K562 (cell line): Measurements from ENCODE around the gene RANGAP1. TPM values are rescaled to one million over a fixed set of nuclear protein-coding genes. Genes with fewer than 3 reads are reported as not detected.

Experiments used
- ATAC-seq: fragments of 200-7000 bp; cut with Tn5 transposase; 3 replicates; pipeline ENCODE4 v1.9.1; 2020; ENCODE audit warnings: moderate library complexity
- BruUV-seq: library from RNA; stranded (reverse); fragments of 400-500 nt; replicated peaks from 2 replicates; lab custom pipeline; 2021; lab: Mats Ljungman, UMichigan
- CTCF ChIA-PET: fragments of 300-600 bp; formaldehyde crosslinking; extraction: SDS; loops from one replicate; lab custom pipeline; 2021; ENCODE audit warnings: low intra/inter-chr PET ratio; lab: Yijun Ruan, JAX
- POLR2A ChIA-PET: fragments of 300-600, 350-650 bp; sonication (Branson Sonifier 250); formaldehyde crosslinking; extraction: SDS; loops from one replicate; lab custom pipeline; 2021; ENCODE audit warnings: antibody characterized with exemption, inconsistent platforms; lab: Yijun Ruan, JAX
- DNase-seq, 4 experiments: peaks; one replicate each; pipeline versions ENCODE4 v3.0.0 to v3.0.0-alpha.2; 2011 to 2018; ENCODE audit warnings: low spot score in 3 of 4, mixed read lengths in 3 of 4; ENCODE audit errors: extremely low read depth in 1 of 4
- FAIRE-seq: peaks from 2 replicates; lab custom pipeline; 2011; peaks lifted over from hg19 to GRCh38; lab: Jason Lieb, UNC
- H2AFZ ChIP-seq: 2 replicates; pipeline ENCODE4 v1.6.0; 2011; ENCODE audit warnings: low read depth, low read length, control low read depth, inconsistent platforms
- H3K27ac ChIP-seq: fragments of 200-600 bp; 3 replicates; pipeline ENCODE4 v1.8.0; 2011; ENCODE audit warnings: low read depth, mild to moderate bottlenecking, control low read depth, inconsistent platforms, low read length, moderate library complexity, mixed read lengths; ENCODE audit errors: extremely low read depth
- H3K27me3 ChIP-seq, 2 experiments: fragments of 300-600 bp in 1 of 2; 2 replicates in 1 of 2; 3 replicates in 1 of 2; pipeline versions ENCODE4 v1.6.0 to v1.8.0; 2011; ENCODE audit warnings: inconsistent platforms in 2 of 2, low read length in 2 of 2, mild to moderate bottlenecking in 1 of 2, mixed read lengths in 1 of 2, moderate library complexity in 1 of 2; ENCODE audit not compliant: control insufficient read depth in 2 of 2, insufficient read depth in 2 of 2
- H3K36me3 ChIP-seq: fragments of 300-600 bp; 3 replicates; pipeline ENCODE4 v1.8.0; 2011; ENCODE audit warnings: mild to moderate bottlenecking, low read length, inconsistent platforms; ENCODE audit not compliant: control insufficient read depth, insufficient read depth
- H3K4me1 ChIP-seq, 2 experiments: fragments of 200-600 bp in 1 of 2; replicated peaks in 1 of 2; 2 replicates in 1 of 2; 3 replicates in 1 of 2; pipeline versions ENCODE4 v1.5.1 to v1.8.0; 2011; ENCODE audit warnings: inconsistent platforms in 2 of 2, low read length in 2 of 2, mild to moderate bottlenecking in 1 of 2, mixed read lengths in 1 of 2, moderate library complexity in 1 of 2; ENCODE audit not compliant: control insufficient read depth in 2 of 2, insufficient read depth in 2 of 2
- H3K4me2 ChIP-seq: 2 replicates; pipeline ENCODE4 v1.6.1; 2011; ENCODE audit warnings: low read length, control low read depth, inconsistent platforms, mixed read lengths; ENCODE audit not compliant: insufficient read depth
- H3K4me3 ChIP-seq: fragments of 200-600 bp; sonication (generic), shearing (Covaris generic); 2 replicates; pipeline ENCODE4 v1.5.1; 2016; ENCODE audit warnings: control low read depth, inconsistent platforms
- H3K79me2 ChIP-seq: fragments of 200-600 bp; 3 replicates; pipeline ENCODE4 v1.8.0; 2011; ENCODE audit warnings: low read length, inconsistent platforms; ENCODE audit not compliant: control insufficient read depth, insufficient read depth
- H3K9ac ChIP-seq, 2 experiments: 2 replicates each; pipeline versions ENCODE4 v1.6.0 to v1.6.1; 2011; ENCODE audit warnings: low read depth in 2 of 2, low read length in 2 of 2, control low read depth in 1 of 2, inconsistent platforms in 1 of 2, mild to moderate bottlenecking in 1 of 2, mixed read lengths in 1 of 2; ENCODE audit not compliant: insufficient read depth in 1 of 2
- H3K9me1 ChIP-seq: one replicate; pipeline ENCODE4 v1.6.0; 2011; ENCODE audit warnings: inconsistent platforms, mild to moderate bottlenecking, low read length, moderate library complexity; ENCODE audit not compliant: control insufficient read depth, insufficient read depth
- H3K9me3 ChIP-seq: replicated peaks from 2 replicates; pipeline ENCODE4 v1.5.1; 2011; ENCODE audit warnings: low read depth, low read length, inconsistent platforms; ENCODE audit not compliant: control insufficient read depth, insufficient read depth
- H4K20me1 ChIP-seq: replicated peaks from 2 replicates; pipeline ENCODE4 v1.6.1; 2011; ENCODE audit warnings: low read length, inconsistent platforms, mixed read lengths; ENCODE audit not compliant: control insufficient read depth, insufficient read depth
- BMI1 ChIP-seq: fragments of 150-350 bp; IDR thresholded peaks from 2 replicates; pipeline ENCODE4 v1.6.1; 2014; ENCODE audit warnings: low read length
- CBX2 ChIP-seq: fragments of 200-600 bp; sonication (generic); IDR thresholded peaks from one replicate; pipeline ENCODE4 v1.6.1; 2012; ENCODE audit warnings: mild to moderate bottlenecking, low read length, inconsistent platforms; ENCODE audit not compliant: insufficient read depth, poor library complexity, severe bottlenecking
- ETV6 ChIP-seq, 3 experiments: fragments of 150-350 bp in 1 of 3; sonication (generic) in 1 of 3; formaldehyde crosslinking in 1 of 3; IDR thresholded peaks; 2 replicates each; pipeline versions ENCODE4 v1.6.1 to v1.8.0; 2014 to 2022; ENCODE audit warnings: borderline replicate concordance in 2 of 3, low read depth in 2 of 3, antibody characterized with exemption in 1 of 3, low read length in 1 of 3, mild to moderate bottlenecking in 1 of 3, missing genetic modification reagents in 1 of 3
- FOXA3 ChIP-seq, 2 experiments: fragments of 450-650 bp in 1 of 2; sonication (generic) in 1 of 2; formaldehyde crosslinking; IDR thresholded peaks in 1 of 2; conservative IDR thresholded peaks in 1 of 2; 2 replicates each; pipeline versions ENCODE4 v1.4.0 to v1.8.0; 2020 to 2022; ENCODE audit warnings: mild to moderate bottlenecking in 2 of 2, missing genetic modification reagents in 1 of 2
- FOXJ3 ChIP-seq: sonication (generic); formaldehyde crosslinking; IDR thresholded peaks from 2 replicates; pipeline ENCODE4 v1.4.0; 2020; ENCODE audit warnings: mild to moderate bottlenecking, missing genetic modification reagents
- GABPA ChIP-seq: fragments of 200-800 bp; sonication (Bioruptor generic); conservative IDR thresholded peaks from 2 replicates; pipeline ENCODE4 v1.6.1; 2016; ENCODE audit warnings: low read depth, missing genetic modification characterization, missing compliant biosample characterization
- NBN ChIP-seq: fragments of 450-650 bp; IDR thresholded peaks from 2 replicates; pipeline ENCODE4 v1.6.1; 2016; ENCODE audit warnings: low read depth, mild to moderate bottlenecking
- POLR2H ChIP-seq: IDR thresholded peaks from 2 replicates; pipeline ENCODE4 v1.6.1; 2016; ENCODE audit warnings: missing genetic modification characterization, low read depth, mild to moderate bottlenecking, control low read depth, missing compliant biosample characterization, moderate library complexity
- RBM22 ChIP-seq: fragments of 200-400 bp; formaldehyde crosslinking; IDR thresholded peaks from 2 replicates; pipeline ENCODE4 v1.6.1; 2018; ENCODE audit warnings: low read length, low read depth; ENCODE audit not compliant: poor library complexity, severe bottlenecking
- SNIP1 ChIP-seq: fragments of 450-650 bp; IDR thresholded peaks from 2 replicates; pipeline ENCODE4 v1.7.1; 2017; ENCODE audit warnings: low read depth, mild to moderate bottlenecking
- TAF1 ChIP-seq: IDR thresholded peaks from 2 replicates; pipeline ENCODE4 v1.6.1; 2011; ENCODE audit warnings: mild to moderate bottlenecking, low read length, moderate library complexity; ENCODE audit not compliant: insufficient read depth, control insufficient read depth, severe bottlenecking; ENCODE audit errors: extremely low read depth
- TOE1 ChIP-seq, 2 experiments: fragments of 450-650 bp in 1 of 2; sonication (generic) in 1 of 2; formaldehyde crosslinking in 1 of 2; IDR thresholded peaks; 2 replicates each; pipeline versions ENCODE4 v1.7.1 to v1.8.0; 2016 to 2022; ENCODE audit warnings: borderline replicate concordance in 2 of 2, mild to moderate bottlenecking in 2 of 2, antibody characterized with exemption in 1 of 2, inconsistent platforms in 1 of 2, low read depth in 1 of 2, missing genetic modification reagents in 1 of 2, moderate library complexity in 1 of 2
- ZNF644 ChIP-seq: fragments of 200-800 bp; sonication (Bioruptor generic); IDR thresholded peaks from 2 replicates; pipeline ENCODE4 v1.6.1; 2016; ENCODE audit warnings: low read depth, missing genetic modification characterization, missing compliant biosample characterization
- ZNF77 ChIP-seq: fragments of 250-450 bp; sonication (Bioruptor Pico); IDR thresholded peaks from 2 replicates; pipeline ENCODE4 v1.5.0; 2020
- WGBS: fragments of 100-300 bp; shearing (Covaris generic); methylation state at CpG from one replicate; pipeline ENCODE4 v1.1.6; 2016; ENCODE audit warnings: low coverage, mixed read lengths; ENCODE audit not compliant: insufficient coverage; ENCODE audit errors: missing lambda C conversion rate; 5-methylcytosine and 5-hydroxymethylcytosine counted together
- in situ Hi-C: fragments of 300-500 bp; cut with MboI; formaldehyde crosslinking; loops from 4 replicates; pipeline ENCODE4 v1.15.0; 2018; ENCODE audit warnings: inconsistent platforms, mixed read lengths
- intact Hi-C: fragments of 100-400 bp; cut with micrococcal nuclease; formaldehyde crosslinking; loops from 2 replicates; pipeline ENCODE4 v1.14.2; 2022
- polyA plus RNA-seq, 8 experiments: library from polyadenylated mRNA; depleted of rRNA in 4 of 8; stranded (reverse) in 5 of 8; unstranded in 3 of 8; fragments of >200 nt; fragmentation: Nextera tagmentation in 2 of 8; fragmentation: Illumina TruSeq in 1 of 8; extraction: Ambion mirVana in 2 of 8; extraction: Trizol in 1 of 8; gene quantifications; 2 replicates each; pipeline versions ENCODE4 v1.2.1 to v1.2.3, GENCODE V29; 2011 to 2014; ENCODE audit warnings: inconsistent platforms in 1 of 8, missing spikeins in 1 of 8
- total RNA-seq, 7 experiments: library from RNA; depleted of rRNA in 6 of 7; stranded (reverse); fragments of >200 nt in 6 of 7; fragmentation: Illumina TruSeq in 2 of 7; extraction: Trizol in 2 of 7; gene quantifications; 2 replicates each; pipeline versions ENCODE4 v1.2.1 to v1.2.3, GENCODE V29; 2011 to 2021; ENCODE audit warnings: low replicate concordance in 1 of 7

RANGAP1 gene
- total and polyA plus RNA-seq, 9 of the 15 experiments (the other 6 are each of a cell fraction or from before 2014, with no cell fraction given): 2.1 to 104 (median 50.6) TPM

- H3K4me2 ChIP-seq: no peak overlapping the region
- H3K36me3 ChIP-seq: peaks cover 40% of the 10 kb centered on the region; the same call in 1 of the 3 replicates
- DNase-seq (no peak), FAIRE-seq (no peak), ATAC-seq (no peak)
- no peaks in the 10 kb centered on the region for H3K9me1 ChIP-seq
- no peaks in the 10 kb centered on the region for H4K20me1 ChIP-seq
- H3K27ac ChIP-seq: no peak overlapping the region
- no peak overlapping the region for H3K9ac ChIP-seq
- CTCF ChIA-PET: no interaction called here
- no peaks in the 10 kb centered on the region for H3K9me3 ChIP-seq
- no TSS peak for BruUV-seq
- intact Hi-C loops: no loop called here
- 91% methylated on average over 7 of the region's 17 CpGs for WGBS
- TF ChIP-seq SNIP1: no peak
- no peak for TF ChIP-seq GABPA (tag)
- no peak for TF ChIP-seq POLR2H (tag)
- TF ChIP-seq ZNF77 (CRISPR knock-in tag): no peak
- TF ChIP-seq, all 486 proteins: peak for 0
- no peak overlapping the region for H3K4me3 ChIP-seq
- POLR2A ChIA-PET: interaction anchor here (1.3 kb wide), 1 partner anchor 14 kb away, joined by 4 read pairs; no protein-coding TSS in a partner anchor
- H3K4me1 ChIP-seq: peaks cover 0 to under 1% of the 10 kb centered on the region in 2 experiments; a peak in 2 of 5 replicates
- no peaks in the 10 kb centered on the region; a peak in 1 of 5 replicates for H3K27me3 ChIP-seq
- in situ Hi-C loops: no loop called here
- H3K79me2 ChIP-seq: no peaks in the 10 kb centered on the region
- no peak overlapping the region for H2AFZ ChIP-seq
Measured at GRCh38 chr22:41229730-41230400, 56.1 kb downstream of the RANGAP1 start.

- in situ Hi-C loops: no loop called here
- Histone ChIP-seq H3K27ac (no peak overlapping the region), H3K79me2 (no peaks in the 10 kb centered on the region), H3K36me3 (peaks cover 44% of the 10 kb centered on the region; the same call in 1 of the 3 replicates), H3K9me1 (no peaks in the 10 kb centered on the region), H4K20me1 (no peaks in the 10 kb centered on the region), H3K9ac (no peak overlapping the region), H3K4me2 (no peak overlapping the region), H3K27me3 (no peaks in the 10 kb centered on the region; a peak in 1 of 5 replicates), H3K9me3 (no peaks in the 10 kb centered on the region), H3K4me3 (no peak overlapping the region), H3K4me1 (no peaks in the 10 kb centered on the region; a peak in 1 of 5 replicates), H2AFZ (no peak overlapping the region)
- 83% methylated on average over 2 of the region's 6 CpGs for WGBS
- CTCF ChIA-PET: no interaction called here
- intact Hi-C loops: no loop called here
- no peak for FAIRE-seq
- ATAC-seq: no peak
- POLR2A ChIA-PET: interaction anchor here (1.1 kb wide), 1 partner anchor 8 kb away, joined by 3 read pairs; no protein-coding TSS in a partner anchor
- no TSS peak for BruUV-seq
- DNase-seq: no peak
- TF ChIP-seq ZNF644 (tag) (no peak), BMI1 (no peak), FOXJ3 (CRISPR knock-in tag) (no peak), TOE1 (IDR thresholded peaks at IDR 0.05; ENCODE audit: borderline replicate concordance) (no peak), TOE1 (CRISPR knock-in tag; IDR thresholded peaks at IDR 0.05; ENCODE audit: borderline replicate concordance, low read depth) (no peak), RBM22 (no peak), TAF1 (no peak), NBN (no peak), FOXA3 (CRISPR knock-in tag; conservative IDR thresholded peaks at IDR 0.05 in 1 of 2, IDR thresholded peaks at IDR 0.05 in 1 of 2) (no peak), ETV6 (IDR thresholded peaks at IDR 0.05; ENCODE audit: borderline replicate concordance in 1 of 2, low read depth in 2 of 2, low read length in 1 of 2) (no peak), ETV6 (CRISPR knock-in tag; IDR thresholded peaks at IDR 0.05; ENCODE audit: borderline replicate concordance) (no peak), CBX2 (no peak)
Measured at GRCh38 chr22:41229215-41229614, 56.8 kb downstream of the RANGAP1 start.
